ENCODE data around the gene CADM4.

DNA sequence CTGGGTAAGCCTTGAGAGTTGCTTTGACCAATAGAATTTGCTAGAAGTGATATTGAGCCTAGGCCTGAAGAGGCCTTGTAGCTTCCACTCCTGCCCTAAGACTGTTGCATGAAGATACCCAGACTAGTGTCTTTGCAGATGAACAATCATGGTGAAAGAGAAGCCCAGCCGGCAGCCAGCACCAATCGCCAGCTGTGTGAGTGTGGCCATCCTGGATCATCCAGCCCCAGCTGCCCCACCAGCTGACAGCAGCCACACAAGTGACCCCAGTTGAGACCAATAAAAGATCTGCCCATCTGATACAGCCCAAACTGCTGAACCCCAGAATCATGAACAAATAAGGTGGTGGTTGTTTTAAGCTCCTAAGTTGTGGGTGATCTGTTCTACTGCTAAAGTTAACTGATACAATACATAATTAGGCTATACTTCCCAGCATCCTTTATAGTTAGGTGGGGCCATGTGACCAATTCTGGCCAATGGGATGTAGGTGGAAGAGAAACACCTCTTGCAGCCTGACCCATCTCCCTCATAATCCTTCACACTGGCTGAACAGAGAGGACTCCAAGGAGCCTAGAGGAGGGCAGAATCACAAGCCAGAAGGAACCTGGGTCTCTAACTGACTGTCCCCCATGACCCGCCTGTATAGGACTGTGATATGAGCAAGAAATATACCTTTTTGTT lies 10.9 kb downstream of the CADM4 start:
- no peak for TF ChIP-seq POLR2A (IDR thresholded peaks at IDR 0.05)
- TF ChIP-seq, protein P1, sequence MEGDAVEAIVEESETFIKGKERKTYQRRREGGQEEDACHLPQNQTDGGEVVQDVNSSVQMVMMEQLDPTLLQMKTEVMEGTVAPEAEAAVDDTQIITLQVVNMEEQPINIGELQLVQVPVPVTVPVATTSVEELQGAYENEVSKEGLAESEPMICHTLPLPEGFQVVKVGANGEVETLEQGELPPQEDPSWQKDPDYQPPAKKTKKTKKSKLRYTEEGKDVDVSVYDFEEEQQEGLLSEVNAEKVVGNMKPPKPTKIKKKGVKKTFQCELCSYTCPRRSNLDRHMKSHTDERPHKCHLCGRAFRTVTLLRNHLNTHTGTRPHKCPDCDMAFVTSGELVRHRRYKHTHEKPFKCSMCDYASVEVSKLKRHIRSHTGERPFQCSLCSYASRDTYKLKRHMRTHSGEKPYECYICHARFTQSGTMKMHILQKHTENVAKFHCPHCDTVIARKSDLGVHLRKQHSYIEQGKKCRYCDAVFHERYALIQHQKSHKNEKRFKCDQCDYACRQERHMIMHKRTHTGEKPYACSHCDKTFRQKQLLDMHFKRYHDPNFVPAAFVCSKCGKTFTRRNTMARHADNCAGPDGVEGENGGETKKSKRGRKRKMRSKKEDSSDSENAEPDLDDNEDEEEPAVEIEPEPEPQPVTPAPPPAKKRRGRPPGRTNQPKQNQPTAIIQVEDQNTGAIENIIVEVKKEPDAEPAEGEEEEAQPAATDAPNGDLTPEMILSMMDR (IDR thresholded peaks at IDR 0.05), result no peak
- no peak for TF ChIP-seq POLR2AphosphoS5 (IDR thresholded peaks at IDR 0.05)
- no peak for TF ChIP-seq EP300 (IDR thresholded peaks at IDR 0.05)
